ENCODE measurements around the gene SDCBP2. TPM values are rescaled to one million over a fixed set of nuclear protein-coding genes. Genes with fewer than 3 reads are reported as not detected.
A peak's percentile ranks its signal among the peaks of the same experiment; 100 is the strongest.

The SDCBP2 gene
- polyA plus RNA-seq, 2 of the 4 experiments (the other 2 are of a cell fraction) = 0.35 to 0.58 TPM

DNA sequence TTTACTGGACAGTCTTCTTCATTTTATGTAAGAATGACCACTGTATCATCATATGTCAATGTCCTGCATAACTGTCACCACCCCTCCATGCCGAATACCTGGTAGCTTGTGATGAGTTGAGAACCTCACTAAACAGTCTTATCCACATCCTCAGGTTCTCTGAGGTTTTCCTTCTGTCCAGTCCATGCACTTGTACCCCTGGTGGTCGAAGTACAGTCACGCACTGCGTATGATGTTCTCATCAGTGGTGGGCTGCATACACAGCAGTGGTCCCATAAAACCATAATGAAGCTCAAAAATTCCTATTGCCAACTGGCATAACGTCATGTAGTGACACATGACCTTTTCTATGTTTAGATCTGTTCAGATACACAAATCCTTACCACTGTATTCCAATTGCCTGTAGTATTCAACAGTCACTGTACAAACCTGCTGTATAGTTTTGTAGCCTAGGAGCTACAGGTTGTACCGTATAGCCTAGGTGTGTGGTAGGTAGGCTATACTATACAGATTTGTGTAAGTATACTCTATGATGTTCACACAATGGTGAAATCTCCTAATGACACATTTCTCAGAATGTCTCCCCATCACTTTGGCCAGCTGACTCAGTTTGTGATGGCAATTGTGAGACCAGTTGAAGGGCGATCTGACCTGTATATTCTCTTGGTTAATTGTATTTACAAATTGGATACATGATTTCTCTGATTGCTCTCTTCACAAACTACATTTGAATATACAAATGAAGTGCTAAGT lies 31.3 kb upstream of the SDCBP2 start:
- peak; percentile 58 to 77; a peak in 4 of 6 replicates for ATAC-seq

DNA sequence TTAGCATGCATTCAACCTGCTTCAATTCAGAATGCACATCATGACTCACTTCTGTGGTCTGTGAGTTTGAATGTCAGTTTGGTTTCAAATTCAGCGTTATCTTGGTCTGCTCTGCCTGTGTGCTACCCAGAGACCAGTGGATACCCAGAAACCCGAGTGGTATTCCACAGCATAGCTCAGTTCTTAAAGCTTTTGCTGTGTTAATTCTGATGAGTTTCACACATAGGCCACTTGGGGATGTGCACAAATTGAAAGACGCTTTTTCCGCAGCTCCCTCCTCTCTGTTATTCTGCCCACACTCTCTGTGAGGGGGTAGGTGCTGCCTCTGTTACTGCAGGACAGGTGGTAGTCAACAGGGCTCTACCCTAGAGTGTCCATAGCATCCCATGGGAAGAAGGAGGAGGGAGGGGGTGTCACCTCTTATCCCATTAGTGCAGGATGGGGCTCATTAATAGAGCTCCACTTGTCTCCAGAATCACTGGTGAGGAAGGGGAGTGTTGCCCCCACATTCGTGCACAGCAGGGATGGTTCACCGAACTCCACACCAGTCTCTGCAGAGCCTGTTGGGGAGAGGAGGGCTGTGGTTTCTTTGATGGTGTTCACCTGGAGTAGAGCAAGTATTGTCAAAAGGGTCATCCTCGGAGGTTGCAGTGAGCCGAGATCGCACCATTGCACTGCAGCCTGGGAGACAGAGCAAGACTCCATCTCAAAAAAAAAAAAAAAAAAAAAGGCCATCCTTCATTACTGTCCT lies 29.2 kb upstream of the SDCBP2 start:
- Histone ChIP-seq H3K4me1 (no peaks in the 10 kb centered on the region), H3K4me3 (no peak overlapping the region), H3K4me2 (no peak overlapping the region), H3K9me3 (no peaks in the 10 kb centered on the region), H3K27ac (no peak overlapping the region)
- ChIA-PET POLR2A (no interaction called here), CTCF (interaction anchor here (0.6 to 1.0 kb wide), 3 partner anchors 8 to 485 kb away, joined by 3 read pairs; no protein-coding TSS in a partner anchor)
- DNase-seq (ENCODE audit: low read depth in 1 of 2, low spot score in 1 of 2) = no peak
- no peak for FAIRE-seq
- 82% methylated on average over 9 of the region's 9 CpGs for WGBS (ENCODE audit: missing lambda C conversion rate)
- TF ChIP-seq CBX2 (IDR thresholded peaks at IDR 0.05; ENCODE audit: borderline replicate concordance, low read depth) (no peak), NFE2L2 (conservative IDR thresholded peaks at IDR 0.05; ENCODE audit: low read length) (no peak), ZC3H11A (IDR thresholded peaks at IDR 0.05) (no peak), ZNF302 (CRISPR knock-in tag; IDR thresholded peaks at IDR 0.05) (no peak), RFX5 (IDR thresholded peaks at IDR 0.05) (no peak), TP53 (CRISPR knock-in tag; IDR thresholded peaks at IDR 0.05) (no peak), EHMT2 (IDR thresholded peaks at IDR 0.05; ENCODE audit: low read depth) (no peak), MAZ (IDR thresholded peaks at IDR 0.05; ENCODE audit: borderline replicate concordance, low read depth, low read length) (no peak), FOSL2 (IDR thresholded peaks at IDR 0.05) (no peak), FOSL2 (CRISPR knock-in tag; IDR thresholded peaks at IDR 0.05) (no peak), FOXS1 (CRISPR knock-in tag; IDR thresholded peaks at IDR 0.05) (no peak)
- TF ChIP-seq, protein P1, sequence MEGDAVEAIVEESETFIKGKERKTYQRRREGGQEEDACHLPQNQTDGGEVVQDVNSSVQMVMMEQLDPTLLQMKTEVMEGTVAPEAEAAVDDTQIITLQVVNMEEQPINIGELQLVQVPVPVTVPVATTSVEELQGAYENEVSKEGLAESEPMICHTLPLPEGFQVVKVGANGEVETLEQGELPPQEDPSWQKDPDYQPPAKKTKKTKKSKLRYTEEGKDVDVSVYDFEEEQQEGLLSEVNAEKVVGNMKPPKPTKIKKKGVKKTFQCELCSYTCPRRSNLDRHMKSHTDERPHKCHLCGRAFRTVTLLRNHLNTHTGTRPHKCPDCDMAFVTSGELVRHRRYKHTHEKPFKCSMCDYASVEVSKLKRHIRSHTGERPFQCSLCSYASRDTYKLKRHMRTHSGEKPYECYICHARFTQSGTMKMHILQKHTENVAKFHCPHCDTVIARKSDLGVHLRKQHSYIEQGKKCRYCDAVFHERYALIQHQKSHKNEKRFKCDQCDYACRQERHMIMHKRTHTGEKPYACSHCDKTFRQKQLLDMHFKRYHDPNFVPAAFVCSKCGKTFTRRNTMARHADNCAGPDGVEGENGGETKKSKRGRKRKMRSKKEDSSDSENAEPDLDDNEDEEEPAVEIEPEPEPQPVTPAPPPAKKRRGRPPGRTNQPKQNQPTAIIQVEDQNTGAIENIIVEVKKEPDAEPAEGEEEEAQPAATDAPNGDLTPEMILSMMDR (IDR thresholded peaks at IDR 0.05) = no peak
- TF ChIP-seq, protein P2, sequence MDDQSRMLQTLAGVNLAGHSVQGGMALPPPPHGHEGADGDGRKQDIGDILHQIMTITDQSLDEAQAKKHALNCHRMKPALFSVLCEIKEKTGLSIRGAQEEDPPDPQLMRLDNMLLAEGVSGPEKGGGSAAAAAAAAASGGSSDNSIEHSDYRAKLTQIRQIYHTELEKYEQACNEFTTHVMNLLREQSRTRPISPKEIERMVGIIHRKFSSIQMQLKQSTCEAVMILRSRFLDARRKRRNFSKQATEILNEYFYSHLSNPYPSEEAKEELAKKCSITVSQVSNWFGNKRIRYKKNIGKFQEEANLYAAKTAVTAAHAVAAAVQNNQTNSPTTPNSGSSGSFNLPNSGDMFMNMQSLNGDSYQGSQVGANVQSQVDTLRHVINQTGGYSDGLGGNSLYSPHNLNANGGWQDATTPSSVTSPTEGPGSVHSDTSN (IDR thresholded peaks at IDR 0.05) = no peak
- TF ChIP-seq, protein P3, sequence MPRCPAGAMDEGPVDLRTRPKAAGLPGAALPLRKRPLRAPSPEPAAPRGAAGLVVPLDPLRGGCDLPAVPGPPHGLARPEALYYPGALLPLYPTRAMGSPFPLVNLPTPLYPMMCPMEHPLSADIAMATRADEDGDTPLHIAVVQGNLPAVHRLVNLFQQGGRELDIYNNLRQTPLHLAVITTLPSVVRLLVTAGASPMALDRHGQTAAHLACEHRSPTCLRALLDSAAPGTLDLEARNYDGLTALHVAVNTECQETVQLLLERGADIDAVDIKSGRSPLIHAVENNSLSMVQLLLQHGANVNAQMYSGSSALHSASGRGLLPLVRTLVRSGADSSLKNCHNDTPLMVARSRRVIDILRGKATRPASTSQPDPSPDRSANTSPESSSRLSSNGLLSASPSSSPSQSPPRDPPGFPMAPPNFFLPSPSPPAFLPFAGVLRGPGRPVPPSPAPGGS (IDR thresholded peaks at IDR 0.05) = no peak
- ATAC-seq = no peak

More for the DNA sequence above, 31.3 kb upstream of the SDCBP2 start:
- ChIA-PET CTCF (no interaction called here), POLR2A (no interaction called here)
- H3K9me3 ChIP-seq = no peaks in the 10 kb centered on the region
- no peaks in the 10 kb centered on the region for H3K4me1 ChIP-seq
- DNase-seq (ENCODE audit: low read depth in 1 of 2, low spot score in 1 of 2) (no peak), FAIRE-seq (no peak)
- H3K4me3 ChIP-seq = no peak overlapping the region
- WGBS (ENCODE audit: missing lambda C conversion rate) = 69% methylated on average over 7 of the region's 7 CpGs
- H3K27ac ChIP-seq = no peak overlapping the region
- TF ChIP-seq JUNB (IDR thresholded peaks at IDR 0.05) = no peak
- TF ChIP-seq ZNF302 (CRISPR knock-in tag; IDR thresholded peaks at IDR 0.05) = no peak
- TF ChIP-seq TFCP2L1 (CRISPR knock-in tag; IDR thresholded peaks at IDR 0.05) = no peak
- no peak for TF ChIP-seq RCOR1 (IDR thresholded peaks at IDR 0.05; ENCODE audit: low read depth, low read length)
- no peak for TF ChIP-seq GATA3 (IDR thresholded peaks at IDR 0.05; ENCODE audit: borderline replicate concordance)
- TF ChIP-seq, protein P4, sequence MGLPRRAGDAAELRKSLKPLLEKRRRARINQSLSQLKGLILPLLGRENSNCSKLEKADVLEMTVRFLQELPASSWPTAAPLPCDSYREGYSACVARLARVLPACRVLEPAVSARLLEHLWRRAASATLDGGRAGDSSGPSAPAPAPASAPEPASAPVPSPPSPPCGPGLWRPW (IDR thresholded peaks at IDR 0.05) = no peak
- TF ChIP-seq HOXB5 (CRISPR knock-in tag; IDR thresholded peaks at IDR 0.05) = no peak
- no peak overlapping the region for H3K4me2 ChIP-seq
